Endothelial cell of umbilical vein (primary cell): Measurements from ENCODE around the gene GRID1. TPM values are rescaled to one million over a fixed set of nuclear protein-coding genes. Genes with fewer than 3 reads are reported as not detected.

ENCODE experiments used
- BruUV-seq: library from RNA; stranded (reverse); fragments of 400-500 nt; replicated peaks from 2 replicates; lab custom pipeline; 2021; lab: Mats Ljungman, UMichigan
- CTCF ChIA-PET: fragments of 300-600, 350-600 bp; sonication (Branson Sonifier 250); formaldehyde crosslinking; loops from one replicate; lab custom pipeline; 2021; ENCODE audit warnings: antibody characterized with exemption, inconsistent platforms; lab: Charles Lee
- POLR2A ChIA-PET: fragments of 300-600, 350-600 bp; sonication (Branson Sonifier 250); formaldehyde crosslinking; loops from one replicate; lab custom pipeline; 2021; ENCODE audit warnings: antibody characterized with exemption, inconsistent platforms; lab: Charles Lee
- DNase-seq: peaks from one replicate; pipeline ENCODE4 v3.0.0-alpha.2; 2011; ENCODE audit warnings: low read depth, low spot score
- FAIRE-seq: peaks from 2 replicates; lab custom pipeline; 2011; peaks lifted over from hg19 to GRCh38; lab: Jason Lieb, UNC
- H2AFZ ChIP-seq: 2 replicates; pipeline ENCODE4 v1.6.0; 2012; ENCODE audit warnings: low read depth, low read length, control low read depth, inconsistent platforms
- H3K27ac ChIP-seq: 2 replicates; pipeline ENCODE4 v1.5.1; 2011; ENCODE audit warnings: low read depth, mild to moderate bottlenecking, control low read depth, low read length, moderate library complexity; ENCODE audit not compliant: insufficient read depth
- H3K27me3 ChIP-seq, 2 experiments: 2 replicates each; pipeline versions ENCODE4 v1.6.0 to v1.6.1; 2011; ENCODE audit warnings: low read length in 2 of 2, mixed read lengths in 1 of 2; ENCODE audit not compliant: control insufficient read depth in 2 of 2, insufficient read depth in 2 of 2
- H3K36me3 ChIP-seq, 2 experiments: 2 replicates in 1 of 2; 3 replicates in 1 of 2; pipeline ENCODE4 v1.5.1; 2011; ENCODE audit warnings: low read length in 2 of 2, mild to moderate bottlenecking in 1 of 2, moderate library complexity in 1 of 2; ENCODE audit not compliant: control insufficient read depth in 2 of 2, insufficient read depth in 2 of 2; ENCODE audit errors: extremely low read depth in 1 of 2
- H3K4me1 ChIP-seq: 3 replicates; pipeline ENCODE4 v1.5.1; 2011; ENCODE audit warnings: mild to moderate bottlenecking, low read length; ENCODE audit not compliant: control insufficient read depth, insufficient read depth; ENCODE audit errors: extremely low read depth
- H3K4me2 ChIP-seq: 2 replicates; pipeline ENCODE4 v1.6.1; 2011; ENCODE audit warnings: low read length, control low read depth, mixed read lengths; ENCODE audit not compliant: insufficient read depth
- H3K4me3 ChIP-seq, 3 experiments: fragments of 200-600 bp in 1 of 3; sonication (generic), shearing (Covaris generic) in 1 of 3; replicated peaks in 1 of 3; 2 replicates each; pipeline ENCODE4 v1.5.1; 2011 to 2016; ENCODE audit warnings: control low read depth in 3 of 3, low read length in 3 of 3, mild to moderate bottlenecking in 2 of 3, inconsistent platforms in 1 of 3, low read depth in 1 of 3, moderate library complexity in 1 of 3; ENCODE audit not compliant: insufficient read depth in 1 of 3
- H3K79me2 ChIP-seq: 2 replicates; pipeline ENCODE4 v1.6.0; 2012; ENCODE audit warnings: low read length, inconsistent platforms; ENCODE audit not compliant: control insufficient read depth, insufficient read depth
- H3K9ac ChIP-seq: replicated peaks from 2 replicates; pipeline ENCODE3; 2011; ENCODE audit warnings: low read length, control low read depth; ENCODE audit not compliant: insufficient read depth; ENCODE audit errors: extremely low read depth
- H3K9me1 ChIP-seq: replicated peaks from 3 replicates; pipeline ENCODE4 v1.6.0; 2011; ENCODE audit warnings: mild to moderate bottlenecking, low read length; ENCODE audit not compliant: control insufficient read depth, insufficient read depth; ENCODE audit errors: extremely low read depth
- H3K9me3 ChIP-seq: replicated peaks from 2 replicates; pipeline ENCODE4 v1.5.1; 2012; ENCODE audit warnings: low read length, inconsistent platforms; ENCODE audit not compliant: control insufficient read depth, insufficient read depth
- H4K20me1 ChIP-seq: replicated peaks from 2 replicates; pipeline ENCODE3; 2011; ENCODE audit warnings: mild to moderate bottlenecking, low read length; ENCODE audit not compliant: control insufficient read depth, insufficient read depth; ENCODE audit errors: extremely low read depth
- CTCF ChIP-seq, 2 donors: IDR thresholded peaks; 1 replicate in 1 of 2; 2 replicates in 1 of 2; pipeline ENCODE4 v1.5.1; 2011; ENCODE audit warnings: low read length in 2 of 2, mild to moderate bottlenecking in 2 of 2, moderate library complexity in 2 of 2, control low read depth in 1 of 2, inconsistent platforms in 1 of 2, low read depth in 1 of 2; ENCODE audit not compliant: insufficient read depth in 1 of 2; ENCODE audit errors: extremely low read depth in 1 of 2
- EZH2 ChIP-seq: IDR thresholded peaks from 2 replicates; pipeline ENCODE4 v1.6.1; 2012; ENCODE audit warnings: borderline replicate concordance, low read depth, mild to moderate bottlenecking, moderate library complexity, low read length, inconsistent platforms; ENCODE audit not compliant: severe bottlenecking
- FOS ChIP-seq: IDR thresholded peaks from 2 replicates; pipeline ENCODE4 v1.6.1; 2011; ENCODE audit warnings: mild to moderate bottlenecking, low read length, moderate library complexity, borderline replicate concordance; ENCODE audit not compliant: insufficient read depth
- GATA2 ChIP-seq: IDR thresholded peaks from 2 replicates; pipeline ENCODE4 v1.7.0; 2011; ENCODE audit warnings: low read depth, mild to moderate bottlenecking, moderate library complexity, mixed read lengths, low read length; ENCODE audit not compliant: insufficient read length, insufficient read depth
- JUN ChIP-seq: IDR thresholded peaks from 2 replicates; pipeline ENCODE4 v1.6.1; 2011; ENCODE audit warnings: borderline replicate concordance, low read depth; ENCODE audit not compliant: insufficient read length, insufficient read depth
- MAX ChIP-seq: IDR thresholded peaks from 2 replicates; pipeline ENCODE4 v1.6.1; 2011; ENCODE audit not compliant: insufficient read depth, insufficient read length
- MYC ChIP-seq: IDR thresholded peaks from one replicate; pipeline ENCODE4 v1.6.1; 2011; ENCODE audit warnings: mild to moderate bottlenecking, low read depth, low read length
- POLR2A ChIP-seq: IDR thresholded peaks from 2 replicates; pipeline ENCODE4 v1.6.1; 2012; ENCODE audit warnings: low read depth, mild to moderate bottlenecking, control low read depth, low read length
- POLR2AphosphoS5 ChIP-seq: IDR thresholded peaks from 2 replicates; pipeline ENCODE4 v1.6.1; 2012; ENCODE audit warnings: low read depth, mild to moderate bottlenecking, control low read depth, low read length, moderate library complexity; ENCODE audit not compliant: insufficient read depth
- dilution Hi-C: fragments of 300-500 bp; cut with MboI; formaldehyde crosslinking; loops from one replicate; pipeline ENCODE4 v1.15.0; 2019; ENCODE audit warnings: low sequenced_read_pairs; ENCODE audit not compliant: extremely low pct_ligation_motif_present
- intact Hi-C: fragments of 100-400 bp; cut with micrococcal nuclease; formaldehyde crosslinking; loops from one replicate; pipeline ENCODE4 v1.10.0; 2022
- polyA plus RNA-seq, 4 experiments: library from polyadenylated mRNA; depleted of rRNA in 3 of 4; stranded (reverse) in 3 of 4; unstranded in 1 of 4; fragments of >200 nt; gene quantifications; 2 replicates each; pipeline versions ENCODE4 v1.2.1 to v1.2.3, GENCODE V29; 2011 to 2012; ENCODE audit warnings: missing spikeins in 1 of 4
- total RNA-seq: library from RNA; stranded (reverse); gene quantifications from 2 replicates; pipeline ENCODE4 v1.2.3, GENCODE V29; 2021

The GRID1 gene
- total and polyA plus RNA-seq, 2 donors (not counting 3 experiments of a cell fraction or from before 2014, with no cell fraction given), result not detected

- Histone ChIP-seq H3K4me2 (no peak overlapping the region), H3K4me3 (no peak overlapping the region), H3K9me3 (no peaks in the 10 kb centered on the region), H2AFZ (no peak overlapping the region), H3K79me2 (no peaks in the 10 kb centered on the region), H3K27ac (no peak overlapping the region), H3K4me1 (no peaks in the 10 kb centered on the region), H3K9me1 (no peaks in the 10 kb centered on the region), H3K36me3 (no peaks in the 10 kb centered on the region), H3K27me3 (no peaks in the 10 kb centered on the region), H3K9ac (no peak overlapping the region), H4K20me1 (no peaks in the 10 kb centered on the region)
- dilution Hi-C loops, result no loop called here
- CTCF ChIA-PET, result interaction anchor here (1.4 kb wide), 1 partner anchor 8 kb away, joined by 3 read pairs; no protein-coding TSS in a partner anchor
- intact Hi-C loops, result no loop called here
- FAIRE-seq (no peak), DNase-seq (no peak)
- TF ChIP-seq MYC (no peak), GATA2 (no peak), CTCF (IDR thresholded peaks at IDR 0.05; ENCODE audit: extremely low read depth in 1 of 2, insufficient read depth in 1 of 2, low read depth in 1 of 2, low read length in 2 of 2) (no peak), POLR2A (no peak), MAX (no peak), FOS (no peak), POLR2AphosphoS5 (no peak), JUN (no peak), EZH2 (no peak)
- BruUV-seq, result no TSS peak
- POLR2A ChIA-PET, result no interaction called here
Measured at GRCh38 chr10:86224354-86225102, 142.1 kb downstream of the GRID1 start.
